Liver (tissue), 9 donors: Measurements from ENCODE around the gene SLC32A1. TPM values are rescaled to one million over a fixed set of nuclear protein-coding genes. Genes with fewer than 3 reads are reported as not detected.

Experiments used
- DNase-seq: peaks from one replicate; pipeline ENCODE4 v3.0.0-alpha.2; 2017; ENCODE audit warnings: low spot score
- H3K27ac ChIP-seq, 2 donors: one replicate each; pipeline ENCODE4 v1.7.0; 2013; ENCODE audit warnings: inconsistent platforms in 2 of 2, low read length in 2 of 2, control low read depth in 1 of 2, low read depth in 1 of 2, mild to moderate bottlenecking in 1 of 2
- H3K27me3 ChIP-seq, 4 donors: one replicate each; pipeline versions ENCODE4 v1.6.1 to v1.7.0; 2013; ENCODE audit warnings: low read length in 3 of 4, inconsistent platforms in 1 of 4, mild to moderate bottlenecking in 1 of 4, moderate library complexity in 1 of 4; ENCODE audit not compliant: control insufficient read depth in 4 of 4, insufficient read depth in 4 of 4
- H3K36me3 ChIP-seq, 4 donors: one replicate each; pipeline versions ENCODE4 v1.6.1 to v1.7.0; 2013; ENCODE audit warnings: low read length in 3 of 4, mild to moderate bottlenecking in 3 of 4, low read depth in 1 of 4, moderate library complexity in 1 of 4; ENCODE audit not compliant: control insufficient read depth in 4 of 4, insufficient read depth in 3 of 4
- H3K4me1 ChIP-seq, 4 donors: one replicate each; pipeline versions ENCODE4 v1.6.1 to v1.7.0; 2013; ENCODE audit warnings: low read length in 3 of 4, mild to moderate bottlenecking in 3 of 4, moderate library complexity in 1 of 4; ENCODE audit not compliant: control insufficient read depth in 4 of 4, insufficient read depth in 4 of 4
- H3K4me3 ChIP-seq, 3 donors: one replicate each; pipeline versions ENCODE4 v1.6.1 to v1.7.0; 2013; ENCODE audit warnings: low read length in 3 of 3, control low read depth in 1 of 3, low read depth in 1 of 3, mild to moderate bottlenecking in 1 of 3
- H3K9ac ChIP-seq, 2 donors: one replicate each; pipeline ENCODE4 v1.7.0; 2013; ENCODE audit warnings: low read length in 2 of 2, mild to moderate bottlenecking in 2 of 2, moderate library complexity in 2 of 2, control low read depth in 1 of 2, low read depth in 1 of 2
- H3K9me3 ChIP-seq, 4 donors: one replicate each; pipeline versions ENCODE4 v1.6.1 to v1.7.0; 2013; ENCODE audit warnings: low read length in 3 of 4; ENCODE audit not compliant: control insufficient read depth in 4 of 4
- EGR1 ChIP-seq, 2 donors: IDR thresholded peaks; 2 replicates each; pipeline ENCODE4 v1.6.1; 2016 to 2018; ENCODE audit warnings: antibody characterized with exemption in 2 of 2, low read depth in 2 of 2
- FOXA1 ChIP-seq: IDR thresholded peaks from 2 replicates; pipeline ENCODE4 v1.6.1; 2016; ENCODE audit warnings: antibody characterized with exemption
- FOXA2 ChIP-seq: IDR thresholded peaks from 2 replicates; pipeline ENCODE4 v1.6.1; 2016; ENCODE audit warnings: antibody characterized with exemption
- GABPA ChIP-seq, 2 donors: IDR thresholded peaks in 1 of 2; conservative IDR thresholded peaks in 1 of 2; 2 replicates each; pipeline ENCODE4 v1.6.1; 2016; ENCODE audit warnings: antibody characterized with exemption in 2 of 2, mild to moderate bottlenecking in 1 of 2, moderate library complexity in 1 of 2
- HNF4A ChIP-seq, 2 donors: conservative IDR thresholded peaks; 2 replicates each; pipeline ENCODE4 v1.6.1; 2016; ENCODE audit warnings: antibody characterized with exemption in 2 of 2, mild to moderate bottlenecking in 2 of 2
- HNF4G ChIP-seq: IDR thresholded peaks from 2 replicates; pipeline ENCODE4 v1.6.1; 2016; ENCODE audit warnings: antibody characterized with exemption
- JUND ChIP-seq, 2 donors: IDR thresholded peaks; 2 replicates each; pipeline ENCODE4 v1.6.1; 2016; ENCODE audit warnings: antibody characterized with exemption in 2 of 2
- NR2F2 ChIP-seq: IDR thresholded peaks from 2 replicates; pipeline ENCODE4 v1.6.1; 2016; ENCODE audit warnings: antibody characterized with exemption
- RAD21 ChIP-seq, 2 donors: IDR thresholded peaks; 2 replicates each; pipeline ENCODE4 v1.6.1; 2016; ENCODE audit warnings: antibody characterized with exemption in 2 of 2, mild to moderate bottlenecking in 2 of 2
- SP1 ChIP-seq: IDR thresholded peaks from 2 replicates; pipeline ENCODE4 v1.6.1; 2018; ENCODE audit warnings: antibody characterized with exemption, mild to moderate bottlenecking
- TAF1 ChIP-seq: conservative IDR thresholded peaks from 2 replicates; pipeline ENCODE4 v1.6.1; 2016; ENCODE audit warnings: antibody characterized with exemption, mild to moderate bottlenecking
- WGBS: extraction: QIAGEN DNeasy Blood & Tissue Kit; methylation state at CpG from one replicate; pipeline ENCODE4 v1.1.7; 2013; 5-methylcytosine and 5-hydroxymethylcytosine counted together
- polyA plus RNA-seq, 2 donors: library from polyadenylated mRNA; stranded (reverse) in 1 of 2; unstranded in 1 of 2; fragments of 200-250 nt in 1 of 2; fragments of >200 nt in 1 of 2; fragmentation: Nextera tagmentation in 1 of 2; extraction: Ambion mirVana in 1 of 2; gene quantifications; one replicate each; pipeline versions ENCODE4 v1.2.1 to v1.2.3, GENCODE V29; 2013 to 2015
- total RNA-seq, 2 donors: library from RNA; depleted of rRNA; stranded (reverse); fragments of >200 nt; gene quantifications; one replicate each; pipeline ENCODE4 v1.2.3, GENCODE V29; 2014
- TF ChIP-seq, protein P1 (sequence below): fragments of 150-350 bp; IDR thresholded peaks from 2 replicates; pipeline ENCODE4 v1.5.1; 2017; ENCODE audit warnings: improper control_type of control experiment, low read depth, low read length; ENCODE audit not compliant: missing input control
- TF ChIP-seq, protein P2 (sequence below): IDR thresholded peaks from 2 replicates; pipeline ENCODE4 v1.6.1; 2016; ENCODE audit warnings: antibody characterized with exemption, mild to moderate bottlenecking
- donor health status: healthy.
- donor health status: healthy.
- donor health status: healthy.
- donor health status: healthy.
- donor health status: healthy.

The SLC32A1 gene
- total and polyA plus RNA-seq, 4 donors = not detected

DNA sequence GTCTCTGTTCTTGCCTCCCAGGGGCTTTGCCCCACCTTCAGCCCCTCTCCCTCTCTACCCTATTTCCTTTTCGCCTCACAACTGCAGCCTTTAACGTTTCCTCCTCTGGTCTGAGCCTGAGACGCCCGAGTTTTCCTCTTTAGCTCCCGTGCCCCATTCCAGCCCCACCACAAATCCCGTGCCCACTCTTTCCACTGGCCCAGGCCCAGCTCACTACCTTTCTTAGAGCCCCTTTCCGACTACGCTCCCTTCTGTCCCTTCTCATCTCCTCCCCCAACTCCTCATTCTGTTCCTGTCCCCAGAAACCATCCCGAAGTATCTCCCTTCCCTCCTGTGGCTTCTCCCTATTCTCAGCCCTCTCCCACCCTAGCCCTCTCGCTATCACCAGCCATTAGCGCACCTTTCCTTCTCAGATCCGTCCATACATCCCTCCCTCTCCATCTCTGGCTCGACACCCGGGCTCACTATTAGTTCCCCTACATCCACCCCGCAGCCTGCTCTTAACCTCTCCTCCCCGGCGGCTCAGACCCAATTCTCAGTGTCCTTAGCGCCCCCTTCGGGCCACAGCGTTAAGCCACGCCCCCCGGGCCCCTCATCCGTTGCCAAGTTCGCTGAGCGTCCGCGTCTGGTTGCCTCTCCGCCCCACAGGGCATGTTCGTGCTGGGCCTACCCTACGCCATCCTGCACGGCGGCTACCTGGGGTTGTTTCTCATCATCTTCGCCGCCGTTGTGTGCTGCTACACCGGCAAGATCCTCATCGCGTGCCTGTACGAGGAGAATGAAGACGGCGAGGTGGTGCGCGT, 2.7 kb downstream of the SLC32A1 start:
- Histone ChIP-seq H3K4me1 (peaks cover 6 to 28% (median 9%) of the 10 kb centered on the region in 4 donors), H3K9me3 (no peaks in the 10 kb centered on the region), H3K27me3 (peaks cover 12 to 44% (median 23%) of the 10 kb centered on the region in 4 donors), H3K36me3 (no peaks in the 10 kb centered on the region), H3K9ac (no peak overlapping the region), H3K27ac (no peak overlapping the region), H3K4me3 (no peak overlapping the region)
- TF ChIP-seq RAD21 (IDR thresholded peaks at IDR 0.05) (no peak), JUND (IDR thresholded peaks at IDR 0.05) (no peak), FOXA1 (no peak), GABPA (IDR thresholded peaks at IDR 0.05 in 1 of 2, conservative IDR thresholded peaks at IDR 0.05 in 1 of 2) (no peak), SP1 (no peak), NR2F2 (no peak), HNF4G (no peak)
- TF ChIP-seq, protein P1, sequence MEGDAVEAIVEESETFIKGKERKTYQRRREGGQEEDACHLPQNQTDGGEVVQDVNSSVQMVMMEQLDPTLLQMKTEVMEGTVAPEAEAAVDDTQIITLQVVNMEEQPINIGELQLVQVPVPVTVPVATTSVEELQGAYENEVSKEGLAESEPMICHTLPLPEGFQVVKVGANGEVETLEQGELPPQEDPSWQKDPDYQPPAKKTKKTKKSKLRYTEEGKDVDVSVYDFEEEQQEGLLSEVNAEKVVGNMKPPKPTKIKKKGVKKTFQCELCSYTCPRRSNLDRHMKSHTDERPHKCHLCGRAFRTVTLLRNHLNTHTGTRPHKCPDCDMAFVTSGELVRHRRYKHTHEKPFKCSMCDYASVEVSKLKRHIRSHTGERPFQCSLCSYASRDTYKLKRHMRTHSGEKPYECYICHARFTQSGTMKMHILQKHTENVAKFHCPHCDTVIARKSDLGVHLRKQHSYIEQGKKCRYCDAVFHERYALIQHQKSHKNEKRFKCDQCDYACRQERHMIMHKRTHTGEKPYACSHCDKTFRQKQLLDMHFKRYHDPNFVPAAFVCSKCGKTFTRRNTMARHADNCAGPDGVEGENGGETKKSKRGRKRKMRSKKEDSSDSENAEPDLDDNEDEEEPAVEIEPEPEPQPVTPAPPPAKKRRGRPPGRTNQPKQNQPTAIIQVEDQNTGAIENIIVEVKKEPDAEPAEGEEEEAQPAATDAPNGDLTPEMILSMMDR = no peak
- TF ChIP-seq, protein P2, sequence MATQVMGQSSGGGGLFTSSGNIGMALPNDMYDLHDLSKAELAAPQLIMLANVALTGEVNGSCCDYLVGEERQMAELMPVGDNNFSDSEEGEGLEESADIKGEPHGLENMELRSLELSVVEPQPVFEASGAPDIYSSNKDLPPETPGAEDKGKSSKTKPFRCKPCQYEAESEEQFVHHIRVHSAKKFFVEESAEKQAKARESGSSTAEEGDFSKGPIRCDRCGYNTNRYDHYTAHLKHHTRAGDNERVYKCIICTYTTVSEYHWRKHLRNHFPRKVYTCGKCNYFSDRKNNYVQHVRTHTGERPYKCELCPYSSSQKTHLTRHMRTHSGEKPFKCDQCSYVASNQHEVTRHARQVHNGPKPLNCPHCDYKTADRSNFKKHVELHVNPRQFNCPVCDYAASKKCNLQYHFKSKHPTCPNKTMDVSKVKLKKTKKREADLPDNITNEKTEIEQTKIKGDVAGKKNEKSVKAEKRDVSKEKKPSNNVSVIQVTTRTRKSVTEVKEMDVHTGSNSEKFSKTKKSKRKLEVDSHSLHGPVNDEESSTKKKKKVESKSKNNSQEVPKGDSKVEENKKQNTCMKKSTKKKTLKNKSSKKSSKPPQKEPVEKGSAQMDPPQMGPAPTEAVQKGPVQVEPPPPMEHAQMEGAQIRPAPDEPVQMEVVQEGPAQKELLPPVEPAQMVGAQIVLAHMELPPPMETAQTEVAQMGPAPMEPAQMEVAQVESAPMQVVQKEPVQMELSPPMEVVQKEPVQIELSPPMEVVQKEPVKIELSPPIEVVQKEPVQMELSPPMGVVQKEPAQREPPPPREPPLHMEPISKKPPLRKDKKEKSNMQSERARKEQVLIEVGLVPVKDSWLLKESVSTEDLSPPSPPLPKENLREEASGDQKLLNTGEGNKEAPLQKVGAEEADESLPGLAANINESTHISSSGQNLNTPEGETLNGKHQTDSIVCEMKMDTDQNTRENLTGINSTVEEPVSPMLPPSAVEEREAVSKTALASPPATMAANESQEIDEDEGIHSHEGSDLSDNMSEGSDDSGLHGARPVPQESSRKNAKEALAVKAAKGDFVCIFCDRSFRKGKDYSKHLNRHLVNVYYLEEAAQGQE = no peak
- 5% methylated on average over 43 of the region's 43 CpGs for WGBS
- peak; percentile 76 for DNase-seq

DNA sequence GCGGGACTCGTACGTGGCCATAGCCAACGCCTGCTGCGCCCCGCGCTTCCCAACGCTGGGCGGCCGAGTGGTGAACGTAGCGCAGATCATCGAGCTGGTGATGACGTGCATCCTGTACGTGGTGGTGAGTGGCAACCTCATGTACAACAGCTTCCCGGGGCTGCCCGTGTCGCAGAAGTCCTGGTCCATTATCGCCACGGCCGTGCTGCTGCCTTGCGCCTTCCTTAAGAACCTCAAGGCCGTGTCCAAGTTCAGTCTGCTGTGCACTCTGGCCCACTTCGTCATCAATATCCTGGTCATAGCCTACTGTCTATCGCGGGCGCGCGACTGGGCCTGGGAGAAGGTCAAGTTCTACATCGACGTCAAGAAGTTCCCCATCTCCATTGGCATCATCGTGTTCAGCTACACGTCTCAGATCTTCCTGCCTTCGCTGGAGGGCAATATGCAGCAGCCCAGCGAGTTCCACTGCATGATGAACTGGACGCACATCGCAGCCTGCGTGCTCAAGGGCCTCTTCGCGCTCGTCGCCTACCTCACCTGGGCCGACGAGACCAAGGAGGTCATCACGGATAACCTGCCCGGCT, 3.4 kb downstream of the SLC32A1 start:
- 9% methylated on average over 46 of the region's 46 CpGs for WGBS

More for the DNA sequence above, 3.4 kb downstream of the SLC32A1 start:
- no peak overlapping the region for H3K27ac ChIP-seq
- no peaks in the 10 kb centered on the region for H3K9me3 ChIP-seq
- H3K4me3 ChIP-seq = no peak overlapping the region
- no peak for DNase-seq
- peaks cover 6 to 28% (median 9%) of the 10 kb centered on the region in 4 donors for H3K4me1 ChIP-seq
- H3K27me3 ChIP-seq = peaks cover 12 to 38% (median 24%) of the 10 kb centered on the region in 4 donors
- H3K9ac ChIP-seq = no peak overlapping the region
- no peak for TF ChIP-seq TAF1
- no peak for TF ChIP-seq SP1
- TF ChIP-seq FOXA2 = no peak
- TF ChIP-seq, protein P1 = no peak
- no peak for TF ChIP-seq FOXA1
- no peak for TF ChIP-seq HNF4A (conservative IDR thresholded peaks at IDR 0.05)
- TF ChIP-seq EGR1 (IDR thresholded peaks at IDR 0.05; ENCODE audit: low read depth in 2 of 2) = no peak
- TF ChIP-seq RAD21 (IDR thresholded peaks at IDR 0.05) = no peak
- no peaks in the 10 kb centered on the region for H3K36me3 ChIP-seq
